H1 (cell line): ENCODE data around the gene MTO1. TPM values are rescaled to one million over a fixed set of nuclear protein-coding genes. Genes with fewer than 3 reads are reported as not detected.

Experiments used
- ASH2L ChIP-seq: fragments of 200-600, 300-600 bp; sonication (generic); IDR thresholded peaks from one replicate; pipeline ENCODE4 v1.7.1; 2017; ENCODE audit warnings: low read length
- ATF2 ChIP-seq: IDR thresholded peaks from 2 replicates; pipeline ENCODE4 v1.6.1; 2012; ENCODE audit warnings: low read length, inconsistent platforms
- BACH1 ChIP-seq: IDR thresholded peaks from 2 replicates; pipeline ENCODE4 v1.6.1; 2012; ENCODE audit warnings: low read length, improper control_type of control experiment
- CHD1 ChIP-seq: IDR thresholded peaks from 2 replicates; pipeline ENCODE4 v1.6.1; 2012; ENCODE audit warnings: low read depth, low read length, improper control_type of control experiment
- E2F6 ChIP-seq: IDR thresholded peaks from 2 replicates; pipeline ENCODE4 v1.6.1; 2012; ENCODE audit warnings: inconsistent platforms
- EP300 ChIP-seq, 2 experiments: IDR thresholded peaks; 1 replicate in 1 of 2; 2 replicates in 1 of 2; pipeline ENCODE4 v1.6.1; 2011 to 2012; ENCODE audit warnings: low read depth in 2 of 2, low read length in 2 of 2, mild to moderate bottlenecking in 2 of 2, borderline replicate concordance in 1 of 2, inconsistent platforms in 1 of 2, moderate library complexity in 1 of 2
- HDAC2 ChIP-seq, 2 experiments: fragments of 300-600 bp in 1 of 2; sonication (generic) in 1 of 2; IDR thresholded peaks; 2 replicates each; pipeline ENCODE4 v1.6.1; 2011 to 2012; ENCODE audit warnings: low read depth in 2 of 2, low read length in 2 of 2, mild to moderate bottlenecking in 2 of 2, moderate library complexity in 2 of 2, borderline replicate concordance in 1 of 2, inconsistent platforms in 1 of 2
- NANOG ChIP-seq: IDR thresholded peaks from 2 replicates; pipeline ENCODE4 v1.6.1; 2011; ENCODE audit warnings: low read length, low read depth, mild to moderate bottlenecking, inconsistent platforms; ENCODE audit not compliant: insufficient read depth, poor library complexity, severe bottlenecking
- POLR2A ChIP-seq, 2 experiments: IDR thresholded peaks; 1 replicate in 1 of 2; 2 replicates in 1 of 2; pipeline ENCODE4 v1.6.1; 2011; ENCODE audit warnings: low read depth in 2 of 2, low read length in 2 of 2, mild to moderate bottlenecking in 2 of 2; ENCODE audit errors: control extremely low read depth in 1 of 2
- POLR2AphosphoS5 ChIP-seq: IDR thresholded peaks from 2 replicates; pipeline ENCODE4 v1.6.1; 2011; ENCODE audit warnings: low read depth, low read length
- POU5F1 ChIP-seq: IDR thresholded peaks from 2 replicates; pipeline ENCODE4 v1.6.1; 2011; ENCODE audit warnings: low read depth, mild to moderate bottlenecking, low read length, moderate library complexity
- SP2 ChIP-seq: IDR thresholded peaks from 2 replicates; pipeline ENCODE4 v1.6.1; 2012; ENCODE audit warnings: mild to moderate bottlenecking, low read length, inconsistent platforms
- SUZ12 ChIP-seq: fragments of 200-600 bp; sonication (generic); IDR thresholded peaks from 2 replicates; pipeline ENCODE4 v1.6.1; 2012; ENCODE audit warnings: mild to moderate bottlenecking, inconsistent platforms, low read length, moderate library complexity, mixed read lengths
- TAF7 ChIP-seq: optimal IDR thresholded peaks from 2 replicates; pipeline ENCODE3; 2011; ENCODE audit warnings: low read depth, mild to moderate bottlenecking, inconsistent platforms, low read length, moderate library complexity, borderline replicate concordance
- TBP ChIP-seq: IDR thresholded peaks from 2 replicates; pipeline ENCODE4 v1.6.1; 2011; ENCODE audit warnings: low read depth, low read length, improper control_type of control experiment
- TEAD4 ChIP-seq: IDR thresholded peaks from 2 replicates; pipeline ENCODE4 v1.6.1; 2012; ENCODE audit warnings: low read depth, low read length, inconsistent platforms, mixed read lengths
- polyA plus RNA-seq, 7 experiments: library from polyadenylated mRNA; depleted of rRNA in 3 of 7; stranded (reverse) in 5 of 7; unstranded in 2 of 7; fragments of >200 nt in 5 of 7; fragments of 200-250 nt in 2 of 7; gene quantifications; 1 replicate in 5 of 7; 2 replicates in 1 of 7; 4 replicates in 1 of 7; pipeline versions ENCODE4 v1.2.1 to v1.2.3, GENCODE V29; 2011 to 2013; ENCODE audit warnings: missing spikeins in 2 of 7, mixed read lengths in 2 of 7
- total RNA-seq: library from RNA; stranded (reverse); fragmentation: NEBNext Ultra II Directional; extraction: Animal tissue kit (Norgen Biotek cat#: 25700); gene quantifications from 2 replicates; pipeline ENCODE4 v1.2.1, GENCODE V29; 2021
- TF ChIP-seq, protein P1 (sequence below), 3 experiments: IDR thresholded peaks; 1 replicate in 2 of 3; 2 replicates in 1 of 3; pipeline versions ENCODE4 v1.5.1 to v1.6.1; 2011; ENCODE audit warnings: low read length in 3 of 3, mild to moderate bottlenecking in 3 of 3, inconsistent platforms in 2 of 3, low read depth in 1 of 3, moderate library complexity in 1 of 3; ENCODE audit not compliant: insufficient read depth in 1 of 3; ENCODE audit errors: control extremely low read depth in 1 of 3

The MTO1 gene
- total and polyA plus RNA-seq, 2 of the 8 experiments (the other 6 are each of a cell fraction or from before 2014, with no cell fraction given), result 20.9 to 31.6 TPM

- no peak for TF ChIP-seq NANOG
- peak; percentile 67; the same call in 1 of the 2 replicates for TF ChIP-seq CHD1
- no peak for TF ChIP-seq EP300 (IDR thresholded peaks at IDR 0.05; ENCODE audit: borderline replicate concordance in 1 of 2, low read depth in 2 of 2, low read length in 2 of 2)
- no peak for TF ChIP-seq POU5F1
- peak; percentile 96 for TF ChIP-seq ASH2L
- TF ChIP-seq BACH1, result no peak
- TF ChIP-seq E2F6, result no peak
- TF ChIP-seq TBP, result peak; percentile 67
- TF ChIP-seq POLR2AphosphoS5, result peak; percentile 58
- TF ChIP-seq SP2, result no peak
- TF ChIP-seq SUZ12, result no peak
- no peak for TF ChIP-seq ATF2
- TF ChIP-seq, protein P1, sequence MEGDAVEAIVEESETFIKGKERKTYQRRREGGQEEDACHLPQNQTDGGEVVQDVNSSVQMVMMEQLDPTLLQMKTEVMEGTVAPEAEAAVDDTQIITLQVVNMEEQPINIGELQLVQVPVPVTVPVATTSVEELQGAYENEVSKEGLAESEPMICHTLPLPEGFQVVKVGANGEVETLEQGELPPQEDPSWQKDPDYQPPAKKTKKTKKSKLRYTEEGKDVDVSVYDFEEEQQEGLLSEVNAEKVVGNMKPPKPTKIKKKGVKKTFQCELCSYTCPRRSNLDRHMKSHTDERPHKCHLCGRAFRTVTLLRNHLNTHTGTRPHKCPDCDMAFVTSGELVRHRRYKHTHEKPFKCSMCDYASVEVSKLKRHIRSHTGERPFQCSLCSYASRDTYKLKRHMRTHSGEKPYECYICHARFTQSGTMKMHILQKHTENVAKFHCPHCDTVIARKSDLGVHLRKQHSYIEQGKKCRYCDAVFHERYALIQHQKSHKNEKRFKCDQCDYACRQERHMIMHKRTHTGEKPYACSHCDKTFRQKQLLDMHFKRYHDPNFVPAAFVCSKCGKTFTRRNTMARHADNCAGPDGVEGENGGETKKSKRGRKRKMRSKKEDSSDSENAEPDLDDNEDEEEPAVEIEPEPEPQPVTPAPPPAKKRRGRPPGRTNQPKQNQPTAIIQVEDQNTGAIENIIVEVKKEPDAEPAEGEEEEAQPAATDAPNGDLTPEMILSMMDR (IDR thresholded peaks at IDR 0.05; ENCODE audit: control extremely low read depth in 1 of 3, insufficient read depth in 1 of 3, low read depth in 1 of 3, low read length in 3 of 3), result no peak
- no peak for TF ChIP-seq TAF7
- peak; percentile 42 to 84 for TF ChIP-seq POLR2A (IDR thresholded peaks at IDR 0.05; ENCODE audit: control extremely low read depth in 1 of 2, low read depth in 2 of 2, low read length in 2 of 2)
- TF ChIP-seq HDAC2 (IDR thresholded peaks at IDR 0.05; ENCODE audit: borderline replicate concordance in 1 of 2, low read depth in 2 of 2, low read length in 2 of 2), result peak; percentile 65 to 95; a peak in 3 of 4 replicates
- no peak for TF ChIP-seq TEAD4
Measured at GRCh38 chr6:73461537-73462350, at the start of gene MTO1 (continued).
